Neural cell (in vitro differentiated cells): ENCODE results near the gene CAMKMT. TPM values are rescaled to one million over a fixed set of nuclear protein-coding genes. Genes with fewer than 3 reads are reported as not detected.

Experiments
- H2AFZ ChIP-seq: fragments of 200-600, 300-800 bp; sonication (generic), shearing (Covaris generic); 2 replicates; pipeline ENCODE4 v1.6.0; 2014; ENCODE audit warnings: low read depth, mild to moderate bottlenecking, antibody characterized with exemption, low read length, moderate library complexity
- H3F3A ChIP-seq: fragments of 200-600 bp; shearing (Covaris generic); 2 replicates; pipeline ENCODE4 v1.6.1; 2016; ENCODE audit warnings: mild to moderate bottlenecking, moderate library complexity, mixed read lengths, antibody characterized with exemption, low read length; ENCODE audit not compliant: insufficient read depth, poor library complexity, severe bottlenecking
- H3K27ac ChIP-seq: fragments of 200-600, 300-800 bp; sonication (generic), shearing (Covaris generic); 2 replicates; pipeline ENCODE4 v1.5.1; 2014; ENCODE audit warnings: mild to moderate bottlenecking, low read length, moderate library complexity
- H3K27me3 ChIP-seq: fragments of 300-800, 200-600 bp; sonication (generic), shearing (Covaris generic); 2 replicates; pipeline ENCODE4 v1.6.0; 2014; ENCODE audit warnings: mild to moderate bottlenecking, low read depth, low read length, moderate library complexity; ENCODE audit not compliant: insufficient read depth
- H3K36me3 ChIP-seq: fragments of 300-800, 200-600 bp; sonication (generic), shearing (Covaris generic); 2 replicates; pipeline ENCODE4 v1.5.1; 2014; ENCODE audit warnings: mild to moderate bottlenecking, antibody characterized with exemption, low read length, moderate library complexity; ENCODE audit not compliant: insufficient read depth
- H3K4me2 ChIP-seq: fragments of 300-800, 200-600 bp; sonication (generic), shearing (Covaris generic); 2 replicates; pipeline ENCODE4 v1.6.0; 2014; ENCODE audit warnings: mild to moderate bottlenecking, low read length
- H3K4me3 ChIP-seq: fragments of 300-800, 200-600 bp; sonication (generic), shearing (Covaris generic); 2 replicates; pipeline ENCODE4 v1.5.1; 2014; ENCODE audit warnings: mild to moderate bottlenecking, low read length, moderate library complexity
- H3K79me2 ChIP-seq: fragments of 200-600 bp; shearing (Covaris generic); replicated peaks from 2 replicates; pipeline ENCODE4 v1.6.0; 2014; ENCODE audit warnings: mild to moderate bottlenecking, low read length, moderate library complexity; ENCODE audit not compliant: insufficient read depth
- H3K9ac ChIP-seq: fragments of 300-800, 200-600 bp; sonication (generic), shearing (Covaris generic); 2 replicates; pipeline ENCODE4 v1.6.1; 2016; ENCODE audit warnings: mild to moderate bottlenecking, low read length, mixed read lengths
- H3K9me2 ChIP-seq: fragments of 200-600 bp; shearing (Covaris generic); 2 replicates; pipeline ENCODE4 v1.6.1; 2016; ENCODE audit warnings: mild to moderate bottlenecking, low read length, mixed read lengths; ENCODE audit not compliant: insufficient read depth
- H3K9me3 ChIP-seq: fragments of 200-600, 300-800 bp; sonication (generic), shearing (Covaris generic); 2 replicates; pipeline ENCODE4 v1.6.1; 2016; ENCODE audit warnings: mild to moderate bottlenecking, mixed run types, low read length, moderate library complexity, mixed read lengths
- H4K20me1 ChIP-seq: fragments of 200-600 bp; shearing (Covaris generic); 2 replicates; pipeline ENCODE4 v1.6.1; 2016; ENCODE audit warnings: mild to moderate bottlenecking, mixed run types; ENCODE audit not compliant: insufficient read depth
- CTCF ChIP-seq: fragments of 450-650 bp; IDR thresholded peaks from 2 replicates; pipeline ENCODE4 v1.5.1; 2014; ENCODE audit warnings: antibody characterized with exemption, mild to moderate bottlenecking, moderate library complexity; ENCODE audit not compliant: poor library complexity, severe bottlenecking
- EP300 ChIP-seq: fragments of 450-650 bp; conservative IDR thresholded peaks from 2 replicates; pipeline ENCODE4 v1.6.1; 2014; ENCODE audit warnings: antibody characterized with exemption, mild to moderate bottlenecking, moderate library complexity; ENCODE audit not compliant: poor library complexity, severe bottlenecking
- EZH2 ChIP-seq: fragments of 200-600, 300-800 bp; shearing (Covaris generic), sonication (generic); IDR thresholded peaks from 2 replicates; pipeline ENCODE4 v1.6.1; 2014; ENCODE audit warnings: antibody characterized with exemption, low read length, borderline replicate concordance, mild to moderate bottlenecking; ENCODE audit not compliant: insufficient read depth, poor library complexity, severe bottlenecking
- MXI1 ChIP-seq: fragments of 450-650 bp; conservative IDR thresholded peaks from 2 replicates; pipeline ENCODE4 v1.6.1; 2014; ENCODE audit warnings: antibody characterized with exemption, mild to moderate bottlenecking; ENCODE audit not compliant: poor library complexity, severe bottlenecking
- POLR2AphosphoS5 ChIP-seq: IDR thresholded peaks from 2 replicates; pipeline ENCODE4 v1.6.1; 2012
- RAD21 ChIP-seq: fragments of 450-650 bp; conservative IDR thresholded peaks from 2 replicates; pipeline ENCODE4 v1.6.1; 2014; ENCODE audit warnings: antibody characterized with exemption, mild to moderate bottlenecking, moderate library complexity
- REST ChIP-seq: IDR thresholded peaks from 2 replicates; pipeline ENCODE4 v1.6.1; 2012; ENCODE audit warnings: borderline replicate concordance
- SMC3 ChIP-seq: fragments of 450-650 bp; conservative IDR thresholded peaks from 2 replicates; pipeline ENCODE4 v1.6.1; 2014; ENCODE audit warnings: antibody characterized with exemption, mild to moderate bottlenecking, moderate library complexity; ENCODE audit not compliant: poor library complexity
- TAF1 ChIP-seq: IDR thresholded peaks from 2 replicates; pipeline ENCODE4 v1.6.1; 2012; ENCODE audit warnings: low read depth
- polyA plus RNA-seq: library from polyadenylated mRNA; depleted of rRNA; stranded (reverse); fragments of >200 nt; gene quantifications from 2 replicates; pipeline ENCODE4 v1.2.3, GENCODE V29; 2014

The CAMKMT gene
- polyA plus RNA-seq, 1 donor from 2014 or later: 5.1 TPM

GRCh38 chr2:44515416-44515815, 153.7 kb downstream of the CAMKMT start:
- no peaks in the 10 kb centered on the region for H3F3A ChIP-seq
- H3K9me2 ChIP-seq: no peaks in the 10 kb centered on the region
- no peak overlapping the region for H3K27ac ChIP-seq
- no peaks in the 10 kb centered on the region for H3K79me2 ChIP-seq
- H3K9ac ChIP-seq: no peak overlapping the region
- no peaks in the 10 kb centered on the region for H3K9me3 ChIP-seq
- H4K20me1 ChIP-seq: no peaks in the 10 kb centered on the region
- no peak overlapping the region for H3K4me3 ChIP-seq
- H2AFZ ChIP-seq: no peak overlapping the region
- H3K27me3 ChIP-seq: no peaks in the 10 kb centered on the region
- no peak overlapping the region for H3K4me2 ChIP-seq
- TF ChIP-seq MXI1 (no peak), RAD21 (no peak), SMC3 (no peak), REST (no peak), EZH2 (no peak), CTCF (no peak), POLR2AphosphoS5 (no peak), TAF1 (no peak), EP300 (no peak)
- no peaks in the 10 kb centered on the region for H3K36me3 ChIP-seq

GRCh38 chr2:44519026-44519425, 157.3 kb downstream of the CAMKMT start:
- Histone ChIP-seq H3K36me3 (no peaks in the 10 kb centered on the region), H4K20me1 (no peaks in the 10 kb centered on the region), H3K79me2 (no peaks in the 10 kb centered on the region), H3K4me2 (no peak overlapping the region), H3K27ac (no peak overlapping the region), H3K9me2 (no peaks in the 10 kb centered on the region), H3K27me3 (no peaks in the 10 kb centered on the region), H3K4me3 (no peak overlapping the region), H3K9ac (no peak overlapping the region), H2AFZ (no peak overlapping the region), H3K9me3 (no peaks in the 10 kb centered on the region), H3F3A (no peaks in the 10 kb centered on the region)
- TF ChIP-seq REST: no peak
- no peak for TF ChIP-seq TAF1
- TF ChIP-seq POLR2AphosphoS5: no peak
- no peak for TF ChIP-seq SMC3
- TF ChIP-seq RAD21: no peak
- no peak for TF ChIP-seq EZH2
- no peak for TF ChIP-seq MXI1
- TF ChIP-seq EP300: no peak
- no peak for TF ChIP-seq CTCF
